HG03196 (cell line): ENCODE results near the gene SDR42E2.
"Not testable (repeated sequence)": the region's sequence is repeated elsewhere in the genome, so short reads cannot be mapped to it uniquely, and the experiment has no call there.

Experiments
- ATAC-seq: cut with Tn5 transposase; IDR thresholded peaks from one replicate; pipeline ENCODE4 v1.9.1; 2021; ENCODE audit not compliant: unreplicated experiment

Gene SDR42E2

GRCh38 chr16:22161401-22161800 lies 905 bp upstream of the SDR42E2 start:
- ATAC-seq = no peak

GRCh38 chr16:22162656-22163009 lies 327 bp downstream of the SDR42E2 start:
- ATAC-seq = no peak

GRCh38 chr16:22163806-22164205 lies 1.5 kb downstream of the SDR42E2 start:
- ATAC-seq = no peak

GRCh38 chr16:22164482-22164881 lies 2.2 kb downstream of the SDR42E2 start:
- ATAC-seq = no peak

- no peak for ATAC-seq
These were observed 3.4 kb downstream of the SDR42E2 start for GRCh38 chr16:22165508-22166285.

GRCh38 chr16:22171953-22172352 lies 9.6 kb downstream of the SDR42E2 start:
- ATAC-seq = no peak

GRCh38 chr16:22172642-22173041 lies 10.3 kb downstream of the SDR42E2 start:
- not testable (repeated sequence) for ATAC-seq

GRCh38 chr16:22174642-22175041 lies 12.3 kb downstream of the SDR42E2 start:
- ATAC-seq = no peak

GRCh38 chr16:22177968-22178930 lies 15.9 kb downstream of the SDR42E2 start:
- ATAC-seq = no peak

GRCh38 chr16:22181426-22181825 lies 19.1 kb downstream of the SDR42E2 start:
- no peak for ATAC-seq

- ATAC-seq = no peak
These were observed 19.5 kb downstream of the SDR42E2 start for GRCh38 chr16:22181843-22182242.

GRCh38 chr16:22183335-22183734 lies 21.0 kb downstream of the SDR42E2 start:
- ATAC-seq = no peak

GRCh38 chr16:22183901-22184614 lies 21.8 kb downstream of the SDR42E2 start:
- ATAC-seq = no peak

GRCh38 chr16:22184615-22184968 lies 22.3 kb downstream of the SDR42E2 start:
- no peak for ATAC-seq

GRCh38 chr16:22186517-22186916 lies 24.2 kb downstream of the SDR42E2 start:
- ATAC-seq = no peak

- ATAC-seq = no peak
These were observed 25.9 kb downstream of the SDR42E2 start for GRCh38 chr16:22188267-22188594.

GRCh38 chr16:22188595-22189442 lies 26.5 kb downstream of the SDR42E2 start:
- no peak for ATAC-seq

GRCh38 chr16:22189473-22190080 lies 27.3 kb downstream of the SDR42E2 start:
- no peak for ATAC-seq

- peak; percentile 54 for ATAC-seq
These were observed 27.9 kb downstream of the SDR42E2 start for GRCh38 chr16:22190081-22190775.
